Measurements from ENCODE around the gene BANF1.

The BANF1 gene

DNA sequence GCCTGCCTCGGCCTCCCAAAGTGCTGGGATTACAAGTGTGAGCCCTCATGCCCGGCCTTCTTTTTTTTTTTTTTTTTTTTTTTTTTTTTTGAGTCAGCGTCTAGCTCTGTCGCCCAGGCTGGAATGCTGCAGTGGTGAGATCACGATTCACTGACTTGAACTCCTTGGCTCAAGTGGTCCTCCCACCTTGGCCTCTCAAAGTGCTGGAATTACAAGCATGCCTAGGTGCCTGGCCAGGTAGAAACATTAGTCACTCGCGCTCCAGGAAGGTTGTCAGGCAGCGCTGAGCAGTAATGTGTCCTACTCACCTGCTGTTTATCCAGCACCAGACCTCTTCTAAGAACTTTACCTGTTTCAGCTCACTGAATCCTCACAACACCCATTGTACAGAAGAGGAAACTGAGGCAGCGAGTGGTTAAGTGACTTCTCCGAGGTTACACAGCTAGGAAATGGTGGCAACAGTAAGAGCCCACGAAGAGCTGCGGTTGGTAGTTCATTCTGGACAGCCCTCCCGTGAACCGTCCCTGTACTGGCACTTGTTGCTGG is 9.0 kb downstream of the BANF1 start:
- TF ChIP-seq, protein P1, sequence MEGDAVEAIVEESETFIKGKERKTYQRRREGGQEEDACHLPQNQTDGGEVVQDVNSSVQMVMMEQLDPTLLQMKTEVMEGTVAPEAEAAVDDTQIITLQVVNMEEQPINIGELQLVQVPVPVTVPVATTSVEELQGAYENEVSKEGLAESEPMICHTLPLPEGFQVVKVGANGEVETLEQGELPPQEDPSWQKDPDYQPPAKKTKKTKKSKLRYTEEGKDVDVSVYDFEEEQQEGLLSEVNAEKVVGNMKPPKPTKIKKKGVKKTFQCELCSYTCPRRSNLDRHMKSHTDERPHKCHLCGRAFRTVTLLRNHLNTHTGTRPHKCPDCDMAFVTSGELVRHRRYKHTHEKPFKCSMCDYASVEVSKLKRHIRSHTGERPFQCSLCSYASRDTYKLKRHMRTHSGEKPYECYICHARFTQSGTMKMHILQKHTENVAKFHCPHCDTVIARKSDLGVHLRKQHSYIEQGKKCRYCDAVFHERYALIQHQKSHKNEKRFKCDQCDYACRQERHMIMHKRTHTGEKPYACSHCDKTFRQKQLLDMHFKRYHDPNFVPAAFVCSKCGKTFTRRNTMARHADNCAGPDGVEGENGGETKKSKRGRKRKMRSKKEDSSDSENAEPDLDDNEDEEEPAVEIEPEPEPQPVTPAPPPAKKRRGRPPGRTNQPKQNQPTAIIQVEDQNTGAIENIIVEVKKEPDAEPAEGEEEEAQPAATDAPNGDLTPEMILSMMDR (IDR thresholded peaks at IDR 0.05; ENCODE audit: insufficient read depth, low read length, poor library complexity, severe bottlenecking) = no peak
- no peaks in the 10 kb centered on the region for H3K36me3 ChIP-seq (ENCODE audit: control insufficient read depth, insufficient read depth, low read length)
- no peaks in the 10 kb centered on the region; the same call in 1 of the 2 replicates for H3K27me3 ChIP-seq (replicated peaks; ENCODE audit: control insufficient read depth, insufficient read depth, low read length)
- H3K4me3 ChIP-seq (replicated peaks; ENCODE audit: low read depth, low read length) = no peak overlapping the region
- DNase-seq (ENCODE audit: extremely low read depth, insufficient read length) = no peak

DNA sequence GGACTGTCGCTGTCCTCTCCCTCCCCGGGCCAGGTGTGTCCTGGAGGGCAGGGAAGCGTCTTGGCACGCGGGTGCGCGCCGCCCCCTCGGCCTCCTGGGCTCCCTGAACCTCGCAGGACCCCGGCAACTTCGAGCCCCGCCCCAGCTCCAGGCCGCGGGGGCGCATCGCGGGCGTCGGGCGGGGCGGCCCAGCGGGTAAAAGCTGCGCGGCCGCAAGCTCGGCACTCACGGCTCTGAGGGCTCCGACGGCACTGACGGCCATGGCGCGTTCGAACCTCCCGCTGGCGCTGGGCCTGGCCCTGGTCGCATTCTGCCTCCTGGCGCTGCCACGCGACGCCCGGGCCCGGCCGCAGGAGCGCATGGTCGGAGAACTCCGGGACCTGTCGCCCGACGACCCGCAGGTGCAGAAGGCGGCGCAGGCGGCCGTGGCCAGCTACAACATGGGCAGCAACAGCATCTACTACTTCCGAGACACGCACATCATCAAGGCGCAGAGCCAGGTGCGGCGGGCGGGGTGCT is 9.5 kb downstream of the BANF1 start, which contains the start of gene CST6:
CST6 (plus strand) TSS at position 224 of the 519 bp plus-strand sequence; CDS start at position 261, 37 bp downstream.
- H3K36me3 ChIP-seq (ENCODE audit: control insufficient read depth, insufficient read depth, low read length) = no peaks in the 10 kb centered on the region
- no peaks in the 10 kb centered on the region; the same call in 1 of the 2 replicates for H3K27me3 ChIP-seq (replicated peaks; ENCODE audit: control insufficient read depth, insufficient read depth, low read length)
- H3K4me3 ChIP-seq (replicated peaks; ENCODE audit: low read depth, low read length) = no peak within 1 kb of the TSS
- TF ChIP-seq, protein P1 (IDR thresholded peaks at IDR 0.05; ENCODE audit: insufficient read depth, low read length, poor library complexity, severe bottlenecking) = no peak
- no peak for DNase-seq (ENCODE audit: extremely low read depth, insufficient read length)

DNA sequence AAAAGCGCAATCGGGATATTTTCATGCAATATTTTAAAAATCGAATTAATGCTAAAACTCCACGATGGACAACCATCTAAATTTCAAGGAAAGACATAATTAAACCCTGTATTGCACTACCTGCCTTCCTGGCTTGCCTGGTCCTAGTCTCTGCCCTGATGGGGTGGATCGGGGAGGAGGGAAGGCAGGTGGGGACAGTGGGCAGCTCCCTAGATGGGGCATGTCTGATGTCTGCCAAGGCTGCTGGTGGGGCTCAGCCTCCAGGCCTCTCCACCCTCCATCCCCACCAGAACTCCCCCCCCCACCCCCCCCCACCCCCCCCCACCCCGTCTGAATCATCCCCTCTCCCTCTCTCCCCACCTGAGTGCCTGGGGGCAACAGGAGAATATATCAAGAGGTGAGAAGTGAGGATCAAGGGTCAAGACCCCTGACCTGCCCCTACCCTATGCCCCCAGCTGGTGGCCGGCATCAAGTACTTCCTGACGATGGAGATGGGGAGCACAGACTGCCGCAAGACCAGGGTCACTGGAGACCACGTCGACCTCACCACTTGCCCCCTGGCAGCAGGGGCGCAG is 10.2 kb downstream of the BANF1 start:
- Histone ChIP-seq H3K4me3 (replicated peaks; ENCODE audit: low read depth, low read length) (no peak overlapping the region), H3K36me3 (ENCODE audit: control insufficient read depth, insufficient read depth, low read length) (no peaks in the 10 kb centered on the region), H3K27me3 (replicated peaks; ENCODE audit: control insufficient read depth, insufficient read depth, low read length) (no peaks in the 10 kb centered on the region; the same call in 1 of the 2 replicates)
- no peak for DNase-seq (ENCODE audit: extremely low read depth, insufficient read length)
- TF ChIP-seq, protein P1 (IDR thresholded peaks at IDR 0.05; ENCODE audit: insufficient read depth, low read length, poor library complexity, severe bottlenecking) = no peak

DNA sequence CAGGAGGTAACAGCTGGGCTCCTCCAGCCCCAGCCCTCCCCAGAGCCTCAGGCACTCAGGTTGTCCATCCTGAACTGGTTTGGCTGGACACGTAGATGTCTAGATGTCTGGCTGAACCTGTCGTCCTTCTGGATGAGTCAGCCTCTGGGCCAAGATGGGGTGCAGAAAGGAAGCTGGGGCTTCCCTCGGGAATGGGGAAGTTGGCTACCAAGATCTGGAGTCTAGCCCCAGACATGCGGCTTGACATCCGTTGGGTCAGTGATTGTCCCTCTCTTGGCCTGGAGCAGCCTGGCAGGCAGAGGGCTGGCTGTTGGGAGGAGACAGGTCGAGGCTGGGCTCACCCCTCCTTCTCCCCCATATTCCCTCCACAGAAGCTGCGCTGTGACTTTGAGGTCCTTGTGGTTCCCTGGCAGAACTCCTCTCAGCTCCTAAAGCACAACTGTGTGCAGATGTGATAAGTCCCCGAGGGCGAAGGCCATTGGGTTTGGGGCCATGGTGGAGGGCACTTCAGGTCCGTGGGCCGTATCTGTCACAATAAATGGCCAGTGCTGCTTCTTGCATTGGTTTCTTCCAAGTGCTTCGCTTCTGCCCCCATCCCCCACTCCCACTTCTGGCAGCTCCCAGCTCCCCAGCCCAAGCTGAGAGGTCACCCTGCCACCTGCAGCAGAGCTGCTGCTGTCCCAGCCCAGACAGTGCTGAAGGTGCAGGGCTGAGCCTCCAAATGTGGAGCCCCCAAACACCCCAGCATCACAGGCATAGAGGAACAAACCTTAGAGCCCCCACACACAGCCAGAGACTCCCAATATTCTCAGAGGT is 10.9 kb downstream of the BANF1 start:
- H3K27me3 ChIP-seq (replicated peaks; ENCODE audit: control insufficient read depth, insufficient read depth, low read length) = no peaks in the 10 kb centered on the region; the same call in 1 of the 2 replicates
- TF ChIP-seq, protein P1 (IDR thresholded peaks at IDR 0.05; ENCODE audit: insufficient read depth, low read length, poor library complexity, severe bottlenecking) = no peak
- H3K4me3 ChIP-seq (replicated peaks; ENCODE audit: low read depth, low read length) = no peak overlapping the region
- H3K36me3 ChIP-seq (ENCODE audit: control insufficient read depth, insufficient read depth, low read length) = no peaks in the 10 kb centered on the region
- no peak for DNase-seq (ENCODE audit: extremely low read depth, insufficient read length)

DNA sequence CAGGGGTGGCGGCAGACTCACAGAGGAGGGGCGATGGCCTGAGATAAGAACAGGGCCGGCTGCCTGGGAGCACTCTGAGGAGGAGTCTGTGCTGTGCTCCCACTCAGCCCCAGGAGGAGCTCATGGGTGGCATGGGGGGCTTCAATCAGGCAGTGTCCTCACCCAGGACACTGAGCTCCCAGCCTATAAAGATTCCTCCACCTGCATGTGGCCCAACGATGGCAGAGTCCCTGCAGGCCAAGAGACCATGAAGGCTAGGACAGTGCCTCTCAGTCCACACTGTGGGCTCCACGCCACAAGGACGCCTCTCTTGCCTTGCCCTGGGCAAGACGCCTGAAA is 11.4 kb downstream of the BANF1 start:
- no peak for DNase-seq (ENCODE audit: extremely low read depth, insufficient read length)
- Histone ChIP-seq H3K4me3 (replicated peaks; ENCODE audit: low read depth, low read length) (no peak overlapping the region), H3K36me3 (ENCODE audit: control insufficient read depth, insufficient read depth, low read length) (no peaks in the 10 kb centered on the region), H3K27me3 (replicated peaks; ENCODE audit: control insufficient read depth, insufficient read depth, low read length) (no peaks in the 10 kb centered on the region; the same call in 1 of the 2 replicates)
- TF ChIP-seq, protein P1 (IDR thresholded peaks at IDR 0.05; ENCODE audit: insufficient read depth, low read length, poor library complexity, severe bottlenecking) = no peak
